Measurements from ENCODE around the gene LIPT2.
"Not testable (repeated sequence)": the region's sequence is repeated elsewhere in the genome, so short reads cannot be mapped to it uniquely, and the experiment has no call there.

Gene LIPT2

DNA sequence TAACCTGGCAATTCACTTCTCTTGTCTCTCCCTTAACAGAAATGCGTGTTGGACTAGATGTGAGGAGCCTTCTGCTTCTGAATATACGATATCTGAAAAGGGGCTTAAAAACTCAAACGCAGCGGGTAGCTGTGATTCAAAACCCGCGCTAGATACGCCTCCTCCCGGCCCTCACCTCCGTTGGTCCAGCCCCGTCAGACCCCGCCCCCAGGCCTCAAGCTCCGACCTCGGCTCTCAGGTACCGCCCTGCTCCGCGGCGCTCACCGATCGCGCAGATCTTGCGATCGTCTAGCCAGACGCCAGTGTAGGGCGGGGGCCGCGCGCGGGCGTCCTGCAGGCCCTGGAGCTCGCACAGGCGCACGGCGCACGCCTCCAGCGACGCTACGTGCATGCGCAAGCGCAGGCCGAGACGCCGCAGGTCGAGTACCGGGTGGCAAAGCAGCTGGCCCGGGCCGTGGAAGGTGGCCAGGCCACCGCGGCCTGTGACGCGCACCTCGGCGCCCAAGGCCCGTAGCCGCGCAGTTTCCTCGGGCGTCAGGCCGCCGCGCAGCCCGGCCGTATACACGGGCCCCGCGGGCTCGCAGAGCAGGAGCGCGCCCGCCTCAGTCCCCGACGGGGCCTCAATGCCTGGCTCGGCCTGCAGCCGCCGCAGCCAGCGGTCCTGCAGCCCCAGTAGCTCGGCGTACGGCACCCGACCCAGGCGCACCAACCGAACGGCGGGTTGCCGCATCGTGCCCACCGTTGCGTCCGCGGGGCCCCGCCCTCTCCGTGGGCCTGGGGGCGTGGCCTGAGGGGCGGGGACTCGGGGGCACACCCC, at the start of gene LIPT2:
Gene LIPT2 (minus strand): TSS at position 751 of the 817 bp plus-strand sequence. CDS start 21 bp downstream, at position 730.
- DNase-seq = peak; percentile 91

DNA sequence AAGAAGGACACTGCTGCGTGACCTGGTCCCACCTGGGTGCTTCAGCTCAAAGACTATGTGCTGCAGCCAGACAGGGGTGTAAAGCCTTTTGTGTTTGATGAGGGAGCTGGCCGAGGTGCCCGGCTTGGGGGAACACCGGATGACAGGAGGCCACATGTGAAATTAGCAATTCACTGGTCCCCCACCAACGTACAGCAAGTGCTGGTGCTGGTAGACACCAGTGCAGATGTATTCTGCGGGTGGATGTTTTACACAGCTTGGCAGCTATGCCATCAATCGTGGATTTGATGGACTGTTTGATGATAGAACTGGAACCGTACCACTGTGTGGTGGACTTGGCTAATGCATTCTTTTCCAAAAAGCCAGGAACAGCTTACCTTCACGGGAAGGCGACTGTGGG, 47.9 kb upstream of the LIPT2 start:
- no peak for DNase-seq

DNA sequence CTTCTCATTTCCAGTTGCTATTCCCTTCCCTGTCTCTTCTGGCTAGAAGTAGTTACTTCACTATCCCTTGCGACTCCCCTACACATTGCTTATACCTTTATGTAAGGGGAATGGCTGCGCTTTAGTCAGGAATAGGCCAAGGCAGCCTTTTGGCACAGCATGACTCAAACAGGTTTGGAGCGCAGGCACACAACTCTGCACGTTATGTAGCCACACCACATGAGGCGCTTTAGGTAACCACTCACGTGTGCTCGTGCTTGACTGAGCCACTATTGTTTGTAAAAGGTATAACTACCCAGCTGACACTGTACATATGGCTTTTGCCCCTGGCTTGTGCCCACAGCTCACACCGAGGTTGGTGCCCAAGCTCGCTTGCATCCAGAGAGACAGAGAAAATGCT, 46.7 kb upstream of the LIPT2 start:
- no peak for DNase-seq

- DNase-seq = no peak
Observed at GRCh38 chr11:74538680-74539079, 45.2 kb upstream of the LIPT2 start.

GRCh38 chr11:74535371-74536160, 42.0 kb upstream of the LIPT2 start:
- no peak for DNase-seq

- not testable (repeated sequence) for DNase-seq
Observed at GRCh38 chr11:74534946-74535275, 41.4 kb upstream of the LIPT2 start.

DNA sequence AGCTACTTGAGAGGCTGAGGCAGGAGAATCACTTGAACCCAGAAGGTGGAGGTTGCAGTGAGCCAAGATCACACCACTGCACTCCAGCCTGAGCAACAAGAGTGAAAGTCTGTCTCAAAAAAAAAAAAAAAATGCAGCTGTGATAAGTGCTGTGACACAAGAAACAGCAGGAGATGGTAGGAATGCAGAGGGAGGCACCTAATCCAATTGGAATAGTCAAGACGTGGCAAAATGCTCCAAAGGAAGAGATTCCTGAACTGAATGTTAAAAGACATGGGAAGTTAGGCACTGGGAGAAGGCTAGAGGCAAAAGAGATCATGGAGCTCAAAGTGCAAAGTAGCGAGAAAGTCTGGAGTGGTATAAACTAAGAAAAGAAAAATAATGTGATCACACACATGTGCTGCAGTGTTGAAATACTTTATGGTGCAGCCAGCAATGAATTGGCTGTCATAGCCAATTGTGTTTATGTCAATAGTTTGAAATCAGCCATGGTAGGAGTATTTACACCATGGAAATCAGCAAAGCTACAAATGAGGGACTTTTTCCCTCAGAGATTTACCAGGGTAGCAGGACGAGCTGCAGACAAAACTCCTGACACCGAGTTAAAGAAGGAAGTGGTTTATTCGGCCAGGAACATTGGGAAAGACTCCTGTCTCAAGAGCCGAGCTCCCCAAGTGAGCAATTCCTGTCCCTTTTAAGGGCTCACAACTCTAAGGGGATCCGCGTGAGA, 40.9 kb upstream of the LIPT2 start:
- peak; percentile 30 for DNase-seq

DNA sequence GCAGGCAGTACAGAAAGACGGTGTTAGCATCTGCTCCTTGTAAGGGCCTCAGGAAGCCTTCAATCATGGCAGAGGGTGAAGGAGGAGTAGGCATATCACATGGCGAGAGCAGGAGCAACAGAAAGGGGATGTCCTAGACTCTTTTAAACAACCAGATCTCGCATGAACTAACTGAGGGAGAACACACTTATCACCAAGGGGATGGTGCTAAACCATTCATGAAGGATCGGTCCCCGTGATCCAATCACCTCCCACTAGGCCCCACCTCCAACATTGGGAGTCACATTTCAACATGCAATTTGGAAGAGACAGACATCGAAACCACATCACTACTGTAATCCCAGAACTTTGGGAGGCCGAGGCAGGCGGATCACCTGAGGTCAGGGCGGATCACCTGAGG, 39.9 kb upstream of the LIPT2 start:
- no peak for DNase-seq

DNA sequence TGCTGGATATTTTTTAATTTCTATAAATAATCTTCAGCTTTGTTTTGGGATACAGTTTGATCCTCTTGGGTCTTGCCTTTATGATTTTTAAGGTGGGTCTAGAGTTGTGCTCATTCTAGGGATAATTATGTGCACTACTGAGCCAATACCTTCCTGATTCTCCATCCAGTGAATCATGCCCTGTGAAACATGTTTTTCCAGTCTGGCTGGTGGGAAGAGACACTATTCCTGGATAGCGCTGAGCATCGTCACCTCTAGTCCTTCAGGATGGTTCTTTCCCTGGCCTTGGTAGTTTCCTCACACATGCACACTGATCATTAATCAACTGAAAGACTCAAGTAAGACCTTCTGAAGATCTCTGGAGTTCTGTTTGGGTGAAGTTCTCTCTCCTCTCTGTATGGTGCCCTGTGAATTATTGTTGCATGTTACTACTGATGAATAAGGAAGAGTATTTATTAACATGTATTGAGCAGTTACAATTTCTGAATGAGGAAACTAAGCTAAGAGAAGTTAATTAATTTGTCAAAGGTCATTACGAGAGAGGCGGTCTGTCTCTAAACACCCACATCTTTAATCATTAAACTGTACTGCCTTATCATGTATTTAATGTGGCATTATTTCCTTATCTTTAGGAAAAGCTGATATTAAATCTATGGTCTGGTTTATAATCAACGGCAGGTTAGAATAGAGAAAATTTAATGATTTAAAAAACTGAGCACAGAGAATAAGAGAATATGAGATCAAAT, 39.1 kb upstream of the LIPT2 start:
- DNase-seq = no peak

- no peak for DNase-seq
Observed at GRCh38 chr11:74524978-74525377, 31.5 kb upstream of the LIPT2 start.

DNA sequence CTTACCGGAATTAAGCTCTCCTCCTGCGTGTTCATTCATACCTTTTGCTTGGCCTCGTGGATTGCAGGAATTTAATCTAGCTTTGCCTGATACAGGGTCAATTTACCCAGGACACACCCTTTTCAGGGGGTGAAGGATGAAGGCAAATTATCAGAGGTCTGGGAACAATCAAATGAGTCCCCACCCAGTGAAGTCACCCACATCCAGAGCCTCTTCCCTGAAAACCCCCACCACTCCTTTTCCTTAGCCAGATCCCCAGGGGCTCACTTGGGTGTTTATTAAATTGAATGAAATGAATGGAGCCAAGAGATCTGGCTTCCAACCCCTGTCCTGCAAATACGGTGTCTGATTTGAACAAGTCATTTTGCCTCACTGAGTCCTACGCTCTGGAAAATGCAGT, 31.0 kb upstream of the LIPT2 start:
- DNase-seq = no peak

DNA sequence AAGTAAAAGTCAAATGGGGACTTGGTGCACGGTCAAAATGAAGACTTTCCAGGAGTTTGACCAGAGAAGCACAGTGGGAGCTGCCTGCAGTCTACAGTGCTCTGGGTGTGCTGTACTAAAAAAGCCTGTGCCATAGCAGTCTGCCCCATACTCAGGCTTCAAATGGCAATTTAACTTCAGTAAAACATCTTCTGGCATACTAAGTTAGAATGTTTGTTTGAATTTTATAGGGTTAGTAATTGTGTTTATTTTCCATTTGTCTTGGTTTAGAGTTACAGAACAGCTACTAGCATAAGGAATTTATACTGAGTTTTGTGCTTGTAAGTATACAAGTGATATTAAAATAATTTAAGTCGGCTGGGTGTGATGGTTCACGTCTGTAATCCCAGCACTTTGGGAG, 29.3 kb upstream of the LIPT2 start:
- DNase-seq = no peak

GRCh38 chr11:74521666-74522252, 28.2 kb upstream of the LIPT2 start:
- DNase-seq = no peak

GRCh38 chr11:74520927-74521665, 27.6 kb upstream of the LIPT2 start:
- DNase-seq = no peak

DNA sequence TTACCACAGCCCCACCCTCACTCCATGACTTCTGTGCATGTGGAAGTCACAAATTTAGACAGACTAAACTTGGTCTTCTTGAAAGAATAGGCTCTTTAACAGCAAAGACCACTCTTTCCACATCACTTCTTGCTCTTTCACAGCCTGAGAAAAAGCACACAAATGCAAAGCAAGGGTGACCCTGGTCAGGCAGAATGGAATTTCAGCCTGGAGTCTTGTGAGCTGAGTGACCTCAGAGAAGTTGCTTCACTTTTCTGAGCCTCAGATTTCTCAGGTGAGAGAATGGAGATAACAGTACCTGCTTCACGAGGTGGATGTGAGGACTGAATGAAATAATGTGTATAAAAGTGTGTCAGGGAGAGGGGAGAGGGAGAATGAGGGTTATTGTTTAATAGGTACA, 26.8 kb upstream of the LIPT2 start:
- no peak for DNase-seq

- no peak for DNase-seq
Observed at GRCh38 chr11:74519710-74520109, 26.2 kb upstream of the LIPT2 start.

GRCh38 chr11:74517592-74517991, 24.1 kb upstream of the LIPT2 start:
- DNase-seq = not testable (repeated sequence)

DNA sequence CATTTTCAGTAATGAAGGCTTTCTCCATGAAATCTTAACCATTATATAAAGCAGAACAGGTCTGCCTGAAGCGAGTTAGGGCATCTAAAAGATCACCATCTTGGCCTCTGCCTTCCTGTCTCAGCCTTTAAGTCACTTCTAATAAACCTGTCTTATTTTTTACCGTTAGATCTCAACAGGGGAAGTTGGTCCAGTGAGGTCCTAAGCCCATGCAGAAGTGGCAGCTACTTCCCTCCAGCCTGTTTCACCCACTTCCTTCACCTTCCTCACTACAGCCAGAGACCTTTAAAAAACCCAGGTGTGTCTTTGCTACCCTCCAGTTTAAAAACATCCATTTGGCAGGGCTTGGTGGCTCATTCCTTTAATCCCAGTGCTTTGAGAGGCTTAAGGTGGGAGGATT, 14.1 kb upstream of the LIPT2 start:
- DNase-seq = no peak

DNA sequence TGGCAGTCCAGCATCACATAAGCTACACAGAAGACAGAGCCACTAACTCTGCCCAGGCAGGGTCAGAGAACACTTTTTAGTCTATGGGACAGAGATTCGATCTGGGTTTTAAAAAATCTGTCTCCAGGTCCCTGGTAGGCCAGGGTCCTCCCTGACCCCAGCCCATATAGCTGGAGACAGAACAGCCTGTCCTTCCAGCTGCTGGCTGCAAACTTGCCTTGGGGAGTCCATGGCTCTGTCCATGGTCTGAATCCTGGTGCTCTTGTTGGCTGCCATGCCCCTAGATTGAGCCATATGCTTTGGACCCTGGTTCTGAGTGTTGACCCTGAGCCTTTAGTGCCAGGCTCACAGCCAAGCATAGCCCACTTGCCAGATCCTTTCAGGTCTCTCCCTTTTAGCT, 13.3 kb upstream of the LIPT2 start:
- no peak for DNase-seq

- DNase-seq = no peak
Observed at GRCh38 chr11:74505911-74506310, 12.4 kb upstream of the LIPT2 start.

DNA sequence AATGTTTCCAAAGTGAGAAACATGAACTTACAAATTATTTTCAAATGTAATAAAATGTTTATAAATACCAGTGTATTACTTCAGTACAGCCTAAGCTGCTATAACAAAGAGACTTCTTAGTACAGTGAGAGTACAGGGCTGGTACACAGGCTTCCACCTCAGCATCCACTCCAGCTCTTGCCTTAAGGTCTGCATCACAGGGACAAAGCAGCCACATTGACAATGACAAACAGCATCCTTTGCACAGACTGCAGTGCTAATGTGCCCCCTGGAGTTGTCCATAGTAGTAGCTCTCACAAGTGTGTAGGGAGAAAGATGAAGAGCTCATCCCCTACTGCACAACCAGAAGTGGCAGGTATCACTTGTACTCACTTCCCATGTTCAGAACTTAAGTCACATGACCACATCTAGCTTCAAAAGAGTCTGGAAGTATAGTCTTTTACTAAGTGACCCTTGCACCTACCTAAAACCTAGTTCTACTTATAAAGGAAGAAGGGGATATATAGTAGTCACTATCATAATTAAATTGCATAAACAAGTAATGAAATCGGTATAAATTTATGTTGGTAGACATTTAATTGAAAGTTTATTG, 10.7 kb upstream of the LIPT2 start:
- DNase-seq = no peak

Data from MV-4-11 (cell line).